ENCODE results near the gene TIMP4. TPM values are rescaled to one million over a fixed set of nuclear protein-coding genes. Genes with fewer than 3 reads are reported as not detected.

Gene TIMP4
- total RNA-seq, 3 donors from 2014 or later, result 27.4 to 170 (median 46.9) TPM

DNA sequence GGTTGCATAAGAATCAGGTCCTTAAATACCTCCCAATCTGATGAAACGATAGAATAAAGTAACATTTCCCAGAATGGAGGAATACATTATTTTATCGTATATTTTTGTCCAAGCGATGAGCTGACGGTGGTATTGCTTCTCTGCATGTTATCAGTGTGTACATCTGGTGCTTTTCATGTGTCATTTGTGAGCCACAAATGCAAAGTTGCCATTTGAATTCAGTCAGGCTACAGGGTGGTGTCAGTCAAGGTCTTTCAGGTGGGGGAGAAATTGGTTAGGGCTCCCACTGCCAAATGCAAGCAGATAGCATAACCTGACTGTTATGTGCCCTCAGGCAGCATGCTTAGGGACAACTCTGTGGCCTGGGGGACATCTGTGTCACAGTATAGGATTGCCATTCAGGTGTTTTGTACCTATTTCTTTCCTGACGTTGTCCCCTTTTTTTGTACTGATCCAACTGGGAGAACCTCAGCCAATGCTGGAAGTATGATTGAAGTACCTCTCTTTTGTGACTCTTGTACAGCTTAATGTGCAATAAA is 26.5 kb upstream of the TIMP4 start:
- Histone ChIP-seq H3K4me1 (peaks cover 0 to 4% of the 10 kb centered on the region in 2 donors), H3K4me3 (no peak overlapping the region), H3K36me3 (no peaks in the 10 kb centered on the region), H3K27me3 (no peaks in the 10 kb centered on the region), H3K9me3 (no peaks in the 10 kb centered on the region), H3K27ac (no peak overlapping the region)
- intact Hi-C loops (cut with DNase I; ENCODE audit: low total_unique reads), result no loop called here
- DNase-seq (ENCODE audit: low spot score in 2 of 2), result no peak
- TF ChIP-seq POLR2A (IDR thresholded peaks at IDR 0.05), result no peak
- TF ChIP-seq, protein P1, sequence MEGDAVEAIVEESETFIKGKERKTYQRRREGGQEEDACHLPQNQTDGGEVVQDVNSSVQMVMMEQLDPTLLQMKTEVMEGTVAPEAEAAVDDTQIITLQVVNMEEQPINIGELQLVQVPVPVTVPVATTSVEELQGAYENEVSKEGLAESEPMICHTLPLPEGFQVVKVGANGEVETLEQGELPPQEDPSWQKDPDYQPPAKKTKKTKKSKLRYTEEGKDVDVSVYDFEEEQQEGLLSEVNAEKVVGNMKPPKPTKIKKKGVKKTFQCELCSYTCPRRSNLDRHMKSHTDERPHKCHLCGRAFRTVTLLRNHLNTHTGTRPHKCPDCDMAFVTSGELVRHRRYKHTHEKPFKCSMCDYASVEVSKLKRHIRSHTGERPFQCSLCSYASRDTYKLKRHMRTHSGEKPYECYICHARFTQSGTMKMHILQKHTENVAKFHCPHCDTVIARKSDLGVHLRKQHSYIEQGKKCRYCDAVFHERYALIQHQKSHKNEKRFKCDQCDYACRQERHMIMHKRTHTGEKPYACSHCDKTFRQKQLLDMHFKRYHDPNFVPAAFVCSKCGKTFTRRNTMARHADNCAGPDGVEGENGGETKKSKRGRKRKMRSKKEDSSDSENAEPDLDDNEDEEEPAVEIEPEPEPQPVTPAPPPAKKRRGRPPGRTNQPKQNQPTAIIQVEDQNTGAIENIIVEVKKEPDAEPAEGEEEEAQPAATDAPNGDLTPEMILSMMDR (IDR thresholded peaks at IDR 0.05), result no peak
- TF ChIP-seq POLR2AphosphoS5 (IDR thresholded peaks at IDR 0.05), result no peak

GRCh38 chr3:12184541-12184940 is 25.8 kb upstream of the TIMP4 start:
- intact Hi-C loops (cut with DNase I; ENCODE audit: low total_unique reads), result no loop called here
- peaks cover 0 to 4% of the 10 kb centered on the region in 2 donors for H3K4me1 ChIP-seq
- H3K9me3 ChIP-seq, result no peaks in the 10 kb centered on the region
- no peak overlapping the region for H3K27ac ChIP-seq
- no peaks in the 10 kb centered on the region for H3K27me3 ChIP-seq
- DNase-seq (ENCODE audit: low spot score in 2 of 2), result no peak
- TF ChIP-seq, protein P1 (IDR thresholded peaks at IDR 0.05), result no peak
- TF ChIP-seq POLR2A (IDR thresholded peaks at IDR 0.05) (no peak), POLR2AphosphoS5 (IDR thresholded peaks at IDR 0.05) (no peak)
- H3K4me3 ChIP-seq, result no peak overlapping the region
- no peaks in the 10 kb centered on the region for H3K36me3 ChIP-seq

DNA sequence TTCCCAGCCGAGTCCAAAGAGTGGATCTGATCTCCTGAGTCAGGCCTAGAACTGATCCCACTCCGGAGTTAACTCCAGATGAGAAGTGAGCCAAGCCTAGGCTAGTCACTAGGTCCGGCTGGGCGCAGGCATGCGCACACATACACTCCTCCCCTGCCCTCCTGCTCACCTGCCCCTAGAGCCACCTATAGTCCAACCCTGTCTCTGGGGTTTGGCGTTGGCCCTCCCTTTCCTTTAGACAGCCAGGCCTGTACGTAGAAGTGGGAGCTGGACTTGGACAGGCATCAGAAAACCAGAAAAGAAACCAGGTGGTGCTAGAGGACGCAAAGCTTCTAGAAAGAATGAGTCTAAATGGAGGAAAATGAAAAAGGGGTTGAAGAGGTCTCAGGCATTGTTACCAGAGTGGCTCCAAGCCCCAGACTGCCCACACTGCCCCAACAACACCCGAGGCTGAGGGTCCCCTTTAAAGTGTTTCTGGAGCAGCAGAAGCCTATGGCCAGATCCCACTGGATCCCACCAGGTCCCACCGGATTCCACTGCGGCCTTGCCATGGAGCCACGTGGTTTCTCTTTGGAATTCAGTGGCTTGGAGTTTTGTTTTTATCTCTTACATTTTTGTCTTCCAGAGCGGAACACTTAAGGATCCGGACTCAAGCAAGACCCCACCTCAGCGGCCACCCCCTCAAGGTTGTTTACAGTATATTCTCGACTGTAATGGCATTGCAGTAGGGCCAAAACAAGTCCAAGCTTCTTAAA is 24.2 kb upstream of the TIMP4 start:
- H3K4me1 ChIP-seq, result peaks cover 0 to 4% of the 10 kb centered on the region in 2 donors
- intact Hi-C loops (cut with DNase I; ENCODE audit: low total_unique reads), result no loop called here
- H3K36me3 ChIP-seq, result no peaks in the 10 kb centered on the region
- H3K9me3 ChIP-seq, result no peaks in the 10 kb centered on the region
- no peak overlapping the region for H3K27ac ChIP-seq
- TF ChIP-seq POLR2AphosphoS5 (IDR thresholded peaks at IDR 0.05) (no peak), POLR2A (IDR thresholded peaks at IDR 0.05) (no peak)
- TF ChIP-seq, protein P1 (IDR thresholded peaks at IDR 0.05), result no peak
- no peak overlapping the region for H3K4me3 ChIP-seq
- DNase-seq (ENCODE audit: low spot score in 2 of 2), result no peak
- no peaks in the 10 kb centered on the region for H3K27me3 ChIP-seq

DNA sequence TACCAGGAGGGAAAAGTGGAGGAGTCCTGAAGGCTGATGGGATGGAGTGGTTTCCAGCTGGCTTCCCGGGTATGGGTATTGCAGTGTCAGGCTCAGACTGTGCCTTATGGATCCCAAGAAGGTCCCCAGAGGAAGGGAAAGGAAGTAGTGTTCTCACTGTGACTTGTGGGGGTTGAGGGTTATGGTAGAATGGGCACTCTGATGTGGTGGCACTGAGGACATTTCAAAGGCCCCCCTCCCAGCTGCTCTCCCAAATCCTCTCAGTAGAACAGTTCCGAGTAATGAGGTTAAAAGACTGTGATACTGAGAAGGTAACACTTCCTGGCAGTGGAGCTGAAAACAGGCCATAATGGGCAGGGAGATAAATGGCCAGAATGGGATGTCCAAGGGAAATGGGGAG is 23.1 kb upstream of the TIMP4 start:
- H3K36me3 ChIP-seq, result no peaks in the 10 kb centered on the region
- no peaks in the 10 kb centered on the region for H3K4me1 ChIP-seq
- no peak overlapping the region for H3K4me3 ChIP-seq
- no peaks in the 10 kb centered on the region for H3K9me3 ChIP-seq
- no peaks in the 10 kb centered on the region for H3K27me3 ChIP-seq
- TF ChIP-seq POLR2A (IDR thresholded peaks at IDR 0.05) (no peak), POLR2AphosphoS5 (IDR thresholded peaks at IDR 0.05) (no peak)
- TF ChIP-seq, protein P1 (IDR thresholded peaks at IDR 0.05), result no peak
- no peak for DNase-seq (ENCODE audit: low spot score in 2 of 2)
- intact Hi-C loops (cut with DNase I; ENCODE audit: low total_unique reads), result no loop called here
- H3K27ac ChIP-seq, result no peak overlapping the region

GRCh38 chr3:12181301-12181700 is 22.6 kb upstream of the TIMP4 start:
- H3K27ac ChIP-seq, result no peak overlapping the region
- TF ChIP-seq POLR2A (IDR thresholded peaks at IDR 0.05), result no peak
- TF ChIP-seq POLR2AphosphoS5 (IDR thresholded peaks at IDR 0.05), result no peak
- TF ChIP-seq, protein P1 (IDR thresholded peaks at IDR 0.05), result no peak
- no peaks in the 10 kb centered on the region for H3K36me3 ChIP-seq
- no peaks in the 10 kb centered on the region for H3K9me3 ChIP-seq
- H3K4me1 ChIP-seq, result no peaks in the 10 kb centered on the region
- no peaks in the 10 kb centered on the region for H3K27me3 ChIP-seq
- H3K4me3 ChIP-seq, result no peak overlapping the region
- intact Hi-C loops (cut with DNase I; ENCODE audit: low total_unique reads), result no loop called here
- DNase-seq (ENCODE audit: low spot score in 2 of 2), result no peak
